GM13976 (cell line): ENCODE measurements around the gene EPS15.
"Not testable (repeated sequence)": the region's sequence is repeated elsewhere in the genome, so short reads cannot be mapped to it uniquely, and the experiment has no call there.

Experiments
- DNase-seq: peaks from one replicate; pipeline ENCODE4 v3.0.0; 2012; ENCODE audit warnings: low spot score
- CTCF ChIP-seq: IDR thresholded peaks from 2 replicates; pipeline ENCODE4 v1.5.1; 2012; ENCODE audit warnings: borderline replicate concordance, mild to moderate bottlenecking; ENCODE audit not compliant: insufficient read depth; ENCODE audit errors: extremely low read depth, missing control alignments, control extremely low read depth
- in situ Hi-C: fragments of 300-500 bp; cut with MboI; formaldehyde crosslinking; loops from one replicate; pipeline ENCODE4 v1.12.0; 2022; ENCODE audit warnings: low sequenced_read_pairs, mixed read lengths, inconsistent platforms; ENCODE audit not compliant: unreplicated experiment

EPS15 gene

GRCh38 chr1:51420867-51421627 lies 98.0 kb downstream of the EPS15 start:
- in situ Hi-C loops = no loop called here
- no peak for DNase-seq
- no peak for TF ChIP-seq CTCF

- DNase-seq = no peak
- TF ChIP-seq CTCF = no peak
- in situ Hi-C loops = no loop called here
These were observed 100.6 kb downstream of the EPS15 start for GRCh38 chr1:51418384-51418959.

GRCh38 chr1:51417496-51418383 lies 101.3 kb downstream of the EPS15 start:
- no peak for TF ChIP-seq CTCF
- in situ Hi-C loops = no loop called here
- DNase-seq = no peak

- TF ChIP-seq CTCF = no peak
- in situ Hi-C loops = no loop called here
- no peak for DNase-seq
These were observed 102.2 kb downstream of the EPS15 start for GRCh38 chr1:51416910-51417309.

GRCh38 chr1:51415963-51416362 lies 103.1 kb downstream of the EPS15 start:
- no peak for DNase-seq
- in situ Hi-C loops = no loop called here
- no peak for TF ChIP-seq CTCF

- in situ Hi-C loops = no loop called here
- TF ChIP-seq CTCF = no peak
- no peak for DNase-seq
These were observed 104.3 kb downstream of the EPS15 start for GRCh38 chr1:51414811-51415210.

- DNase-seq, in situ Hi-C loops: not testable (repeated sequence)
These were observed 107.2 kb downstream of the EPS15 start for GRCh38 chr1:51411820-51412219.
